ENCODE measurements around the gene CSF2.

GRCh38 chr5:132072070-132072469 lies 1.5 kb upstream of the CSF2 start:
- no peak for TF ChIP-seq CTCF (conservative IDR thresholded peaks at IDR 0.05 in 1 of 2, IDR thresholded peaks at IDR 0.05 in 1 of 2; ENCODE audit: extremely low read depth in 1 of 2, insufficient read depth in 1 of 2, low read depth in 1 of 2, low read length in 2 of 2)
- TF ChIP-seq EZH2 (IDR thresholded peaks at IDR 0.05; ENCODE audit: borderline replicate concordance, low read length): no peak

Data from mammary epithelial cell (primary cell).